OCI-LY1 (cell line): ENCODE results near the gene CRTC1.
A peak's percentile ranks its signal among the peaks of the same experiment; 100 is the strongest.

Source experiments
- H2AFZ ChIP-seq: fragments of 200-600 bp; sonication (generic), shearing (Covaris generic); 2 replicates; pipeline ENCODE4 v1.6.0; 2014; ENCODE audit warnings: antibody characterized with exemption, mild to moderate bottlenecking, low read length
- H3F3A ChIP-seq: fragments of 200-600 bp; sonication (generic), shearing (Covaris generic); 2 replicates; pipeline ENCODE4 v1.6.0; 2014; ENCODE audit warnings: mild to moderate bottlenecking, antibody characterized with exemption, low read length, moderate library complexity; ENCODE audit not compliant: insufficient read depth
- H3K27ac ChIP-seq: fragments of 200-600 bp; sonication (generic); 2 replicates; pipeline ENCODE4 v1.5.1; 2014; ENCODE audit warnings: low read length, mixed run types, mild to moderate bottlenecking, low read depth; ENCODE audit not compliant: poor library complexity, severe bottlenecking
- H3K27me3 ChIP-seq: fragments of 200-600 bp; sonication (generic); 2 replicates; pipeline ENCODE4 v1.6.0; 2014; ENCODE audit warnings: antibody characterized with exemption, mild to moderate bottlenecking, low read length, moderate library complexity; ENCODE audit not compliant: insufficient read depth
- H3K36me3 ChIP-seq: fragments of 200-600 bp; sonication (generic); 2 replicates; pipeline ENCODE4 v1.6.1; 2014; ENCODE audit warnings: mild to moderate bottlenecking, antibody characterized with exemption, low read length, moderate library complexity, mixed read lengths; ENCODE audit not compliant: insufficient read depth
- H3K4me1 ChIP-seq: fragments of 200-600 bp; sonication (generic); 2 replicates; pipeline ENCODE4 v1.5.1; 2014; ENCODE audit warnings: mild to moderate bottlenecking, low read length, moderate library complexity; ENCODE audit not compliant: insufficient read depth, severe bottlenecking
- H3K4me2 ChIP-seq: fragments of 200-600 bp; sonication (generic), shearing (Covaris generic); 2 replicates; pipeline ENCODE4 v1.6.1; 2014; ENCODE audit warnings: low read length
- H3K4me3 ChIP-seq: fragments of 200-600 bp; sonication (generic); 2 replicates; pipeline ENCODE4 v1.5.1; 2014; ENCODE audit warnings: low read length, low read depth, mild to moderate bottlenecking, mixed read lengths; ENCODE audit not compliant: poor library complexity, severe bottlenecking
- H3K79me2 ChIP-seq: fragments of 200-600 bp; shearing (Covaris generic); 2 replicates; pipeline ENCODE4 v1.6.1; 2016; ENCODE audit warnings: mixed run types, low read length, mixed read lengths; ENCODE audit not compliant: insufficient read depth
- H3K9ac ChIP-seq: fragments of 200-600 bp; sonication (generic), shearing (Covaris generic); 2 replicates; pipeline ENCODE4 v1.6.1; 2014; ENCODE audit warnings: mild to moderate bottlenecking, low read length, mixed read lengths
- H3K9me2 ChIP-seq: fragments of 200-600 bp; sonication (generic), shearing (Covaris generic); 2 replicates; pipeline ENCODE4 v1.6.1; 2014; ENCODE audit warnings: low read depth, mild to moderate bottlenecking, low read length, mixed read lengths
- H3K9me3 ChIP-seq: fragments of 200-600 bp; shearing (Covaris generic); 2 replicates; pipeline ENCODE4 v1.6.1; 2014; ENCODE audit warnings: low read length, mixed read lengths
- H4K20me1 ChIP-seq: fragments of 200-600 bp; sonication (generic), shearing (Covaris generic); 2 replicates; pipeline ENCODE4 v1.6.0; 2016; ENCODE audit warnings: mild to moderate bottlenecking, low read length; ENCODE audit not compliant: insufficient read depth
- CTCF ChIP-seq: fragments of 200-600 bp; sonication (generic), shearing (Covaris generic); IDR thresholded peaks from 2 replicates; pipeline ENCODE4 v1.5.1; 2017; ENCODE audit warnings: mild to moderate bottlenecking, antibody characterized with exemption, low read length, moderate library complexity, mixed read lengths
- EZH2 ChIP-seq: fragments of 200-600 bp; sonication (generic), shearing (Covaris generic); IDR thresholded peaks from 2 replicates; pipeline ENCODE4 v1.8.0; 2017; ENCODE audit warnings: borderline replicate concordance, mixed run types, mild to moderate bottlenecking, antibody characterized with exemption, low read length, moderate library complexity, mixed read lengths

The CRTC1 gene

GRCh38 chr19:18768046-18768771, 84.7 kb downstream of the CRTC1 start:
- Histone ChIP-seq H3K9me3 (no peaks in the 10 kb centered on the region), H3K27me3 (peaks cover 23% of the 10 kb centered on the region), H3F3A (no peaks in the 10 kb centered on the region), H3K79me2 (no peaks in the 10 kb centered on the region), H2AFZ (no peak overlapping the region), H3K36me3 (no peaks in the 10 kb centered on the region), H3K27ac (no peak overlapping the region), H3K4me1 (no peaks in the 10 kb centered on the region), H3K9ac (no peak overlapping the region), H3K9me2 (no peaks in the 10 kb centered on the region), H3K4me3 (no peak overlapping the region), H3K4me2 (no peak overlapping the region), H4K20me1 (no peaks in the 10 kb centered on the region)
- TF ChIP-seq EZH2 (no peak), CTCF (0 out of 2 replicates have a peak, but pooled peaks have one; percentile 6)

GRCh38 chr19:18768997-18769891, 85.8 kb downstream of the CRTC1 start:
- H3K4me3 ChIP-seq, result no peak overlapping the region
- no peak overlapping the region for H3K9ac ChIP-seq
- no peaks in the 10 kb centered on the region for H3K4me1 ChIP-seq
- no peak for TF ChIP-seq CTCF
- H2AFZ ChIP-seq, result no peak overlapping the region
- no peaks in the 10 kb centered on the region for H4K20me1 ChIP-seq
- H3K9me2 ChIP-seq, result no peaks in the 10 kb centered on the region
- no peak overlapping the region for H3K27ac ChIP-seq
- no peaks in the 10 kb centered on the region for H3F3A ChIP-seq
- H3K79me2 ChIP-seq, result no peaks in the 10 kb centered on the region
- no peaks in the 10 kb centered on the region for H3K36me3 ChIP-seq
- H3K4me2 ChIP-seq, result no peak overlapping the region
- H3K27me3 ChIP-seq, result peaks cover 22% of the 10 kb centered on the region
- H3K9me3 ChIP-seq, result no peaks in the 10 kb centered on the region

GRCh38 chr19:18769989-18770528, 86.6 kb downstream of the CRTC1 start:
- Histone ChIP-seq H3K4me1 (no peaks in the 10 kb centered on the region), H3K9me2 (no peaks in the 10 kb centered on the region), H3F3A (no peaks in the 10 kb centered on the region), H3K79me2 (no peaks in the 10 kb centered on the region), H3K27me3 (peaks cover 14% of the 10 kb centered on the region), H3K4me2 (no peak overlapping the region), H3K9ac (no peak overlapping the region), H3K36me3 (no peaks in the 10 kb centered on the region), H3K4me3 (no peak overlapping the region), H3K9me3 (no peaks in the 10 kb centered on the region), H2AFZ (no peak overlapping the region), H4K20me1 (no peaks in the 10 kb centered on the region), H3K27ac (no peak overlapping the region)
- TF ChIP-seq CTCF, result no peak
- no peak for TF ChIP-seq EZH2
